Left renal cortex interstitium (tissue), 4 donors: ENCODE results near the gene RNF220. TPM values are rescaled to one million over a fixed set of nuclear protein-coding genes. Genes with fewer than 3 reads are reported as not detected.
"Not testable (repeated sequence)": the region's sequence is repeated elsewhere in the genome, so short reads cannot be mapped to it uniquely, and the experiment has no call there.

Experiments
- DNase-seq, 4 donors: peaks; one replicate each; pipeline ENCODE4 v3.0.0-alpha.2; 2013; ENCODE audit warnings: low read depth in 4 of 4, low spot score in 2 of 4, missing footprints in 1 of 4
- polyA plus RNA-seq, 4 donors: library from polyadenylated mRNA; unstranded; fragments of 120-200 nt; gene quantifications; one replicate each; pipeline ENCODE4 v1.2.1, GENCODE V29; 2013; ENCODE audit not compliant: insufficient read length in 4 of 4

RNF220 gene
- polyA plus RNA-seq, 4 donors = 93.6 to 117 (median 96.2) TPM

DNA sequence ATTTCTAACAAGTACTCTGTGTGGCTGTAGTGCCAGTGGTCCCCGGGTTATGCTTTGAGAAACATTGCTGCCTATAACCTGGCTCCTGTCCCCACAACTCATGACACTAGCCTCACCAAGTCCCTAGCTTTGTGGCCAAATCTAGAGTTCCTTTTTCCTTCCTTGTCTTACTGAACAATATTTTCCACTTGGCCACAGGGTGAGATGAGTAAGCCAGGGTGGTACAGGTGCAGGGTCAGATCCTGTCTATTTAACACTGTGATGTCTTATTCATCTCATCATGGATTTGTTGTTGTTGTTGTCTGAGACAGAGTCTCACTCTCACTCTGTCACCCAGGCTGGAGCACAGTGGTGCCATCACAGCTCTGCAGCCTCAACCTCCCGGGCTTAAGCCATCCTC lies 288.1 kb downstream of the RNF220 start:
- DNase-seq = no peak

- no peak for DNase-seq
Observed at GRCh38 chr1:44693900-44694299, 288.8 kb downstream of the RNF220 start.

DNA sequence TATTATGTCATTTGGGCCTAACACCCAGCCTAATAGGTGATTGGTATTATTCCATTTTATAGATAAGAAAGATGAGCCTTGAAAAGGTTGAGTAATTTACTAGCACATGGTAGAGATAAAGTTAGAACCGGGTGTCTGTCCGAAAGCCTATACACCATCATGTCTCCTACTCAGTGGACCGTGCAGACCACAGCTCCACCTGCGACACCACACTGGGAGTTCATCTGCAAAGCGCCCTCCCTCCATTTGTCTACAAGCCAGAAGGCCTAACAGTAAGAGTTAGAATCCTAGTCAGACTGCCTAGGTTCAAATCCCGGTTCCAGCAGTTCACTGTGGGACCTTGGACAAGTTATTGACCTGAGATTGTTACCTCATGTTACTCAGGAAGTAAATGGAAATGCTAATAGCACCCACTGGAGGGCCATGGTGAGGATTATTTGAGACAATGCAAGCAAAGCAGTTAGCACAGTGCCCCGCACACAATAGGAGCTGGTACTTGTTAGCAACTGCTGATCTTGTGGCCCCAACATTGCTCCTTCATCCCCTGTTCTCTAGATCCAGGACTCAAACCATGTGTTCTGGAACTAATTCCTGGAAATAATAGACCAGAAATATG lies 289.9 kb downstream of the RNF220 start:
- no peak for DNase-seq

DNA sequence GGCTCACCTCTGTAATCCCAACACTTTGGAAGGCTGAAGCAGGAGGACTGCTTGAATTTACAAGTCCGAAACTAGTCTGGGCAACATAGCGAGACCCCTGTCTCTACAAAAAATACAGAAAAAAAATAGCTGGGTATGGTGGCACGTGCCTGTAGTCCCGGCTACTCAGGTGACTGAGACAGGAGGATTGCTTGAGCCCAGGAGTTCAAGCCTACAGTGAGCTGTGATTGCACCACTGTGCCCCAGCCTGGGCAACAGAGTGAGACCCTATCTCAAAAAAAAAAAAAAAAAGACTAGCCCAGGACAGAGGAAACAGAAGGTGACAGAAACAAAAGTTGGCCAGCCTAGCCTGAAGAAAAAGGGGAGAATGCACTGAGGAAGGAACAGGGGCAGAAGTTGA lies 290.6 kb downstream of the RNF220 start:
- no peak for DNase-seq

DNA sequence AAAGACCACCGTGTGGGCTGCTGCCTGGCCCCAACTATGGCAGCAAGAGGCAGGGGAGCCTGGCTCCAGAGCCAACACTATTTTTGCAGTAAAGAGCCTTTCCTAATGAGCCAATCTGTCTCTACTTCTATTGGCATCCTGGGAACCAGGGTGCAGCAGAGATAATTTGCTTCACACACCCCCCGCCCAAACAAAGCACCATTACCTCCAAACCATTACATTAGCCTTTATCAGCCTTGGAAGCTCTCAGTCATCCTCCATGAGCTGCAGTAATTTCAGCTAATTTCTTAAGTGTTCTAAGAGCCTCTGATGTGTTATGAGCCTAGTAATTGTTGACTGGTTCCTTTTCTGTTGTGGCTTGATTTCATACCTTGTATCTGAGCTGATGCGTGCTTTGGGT lies 291.0 kb downstream of the RNF220 start:
- no peak for DNase-seq

GRCh38 chr1:44696789-44697345 lies 291.8 kb downstream of the RNF220 start:
- no peak for DNase-seq

- no peak for DNase-seq
Observed at GRCh38 chr1:44698138-44698537, 293.1 kb downstream of the RNF220 start.

GRCh38 chr1:44699375-44699774 lies 294.3 kb downstream of the RNF220 start:
- not testable (repeated sequence) for DNase-seq

- DNase-seq = no peak
Observed at GRCh38 chr1:44700573-44700972, 295.5 kb downstream of the RNF220 start.

GRCh38 chr1:44701141-44701573 lies 296.1 kb downstream of the RNF220 start:
- no peak for DNase-seq

Other genes with a start within 250 kb of the RNF220 start
- gene DMAP1, start 191.8 kb upstream of the RNF220 start, polyA plus RNA-seq = 10 to 100 TPM; 53.2 to 74.3 (median 61.3) TPM
- 100 to 1,000 TPM in 1 of 4 donors, 10 to 100 TPM in 3; 83.2 to 104 (median 91.7) TPM for gene ERI3, start 50.0 kb upstream of the RNF220 start, polyA plus RNA-seq